HEK293 (cell line): Measurements from ENCODE around the gene CPLANE1.
A peak's percentile ranks its signal among the peaks of the same experiment; 100 is the strongest.

Experiments used
- CTCF ChIA-PET: fragments of 350-600 bp; formaldehyde crosslinking; extraction: SDS; loops from one replicate; lab custom pipeline; 2021; ENCODE audit warnings: antibody characterized with exemption; lab: Yijun Ruan, JAX
- POLR2A ChIA-PET: fragments of 300-600 bp; formaldehyde crosslinking; extraction: SDS; loops from one replicate; lab custom pipeline; 2020; ENCODE audit warnings: antibody characterized with exemption, inconsistent platforms; lab: Yijun Ruan, JAX
- H3K27ac ChIP-seq: fragments of 200-500 bp; sonication (Bioruptor generic); 2 replicates; pipeline ENCODE4 v1.5.1; 2014; ENCODE audit warnings: low read depth, low read length, control low read depth, inconsistent platforms; ENCODE audit errors: extremely low read depth
- H3K36me3 ChIP-seq, 2 experiments: fragments of 200-500 bp in 1 of 2; sonication (Bioruptor generic) in 1 of 2; 1 replicate in 1 of 2; 2 replicates in 1 of 2; pipeline ENCODE4 v1.5.1; 2014 to 2017; ENCODE audit warnings: inconsistent platforms in 2 of 2, low read length in 2 of 2; ENCODE audit not compliant: control insufficient read depth in 2 of 2, insufficient read depth in 1 of 2
- H3K4me1 ChIP-seq: fragments of 200-500 bp; sonication (Bioruptor generic); 2 replicates; pipeline ENCODE4 v1.5.1; 2014; ENCODE audit warnings: mild to moderate bottlenecking, low read length, inconsistent platforms; ENCODE audit not compliant: control insufficient read depth, insufficient read depth
- H3K4me3 ChIP-seq: 2 replicates; pipeline ENCODE4 v1.5.1; 2011; ENCODE audit warnings: low read depth, mild to moderate bottlenecking, control low read depth, low read length, moderate library complexity
- H3K9me3 ChIP-seq: fragments of 200-500 bp; sonication (Bioruptor generic); 2 replicates; pipeline ENCODE4 v1.5.1; 2014; ENCODE audit warnings: low read depth, low read length, inconsistent platforms; ENCODE audit not compliant: control insufficient read depth, insufficient read depth
- EGR2 ChIP-seq: fragments of 450-650 bp; formaldehyde crosslinking; IDR thresholded peaks from 2 replicates; pipeline ENCODE4 v1.5.1; 2016; ENCODE audit warnings: low read depth, missing biosample characterization, missing genetic modification characterization
- HOXC10 ChIP-seq: sonication (generic); formaldehyde crosslinking; IDR thresholded peaks from 2 replicates; pipeline ENCODE4 v1.8.1; 2023; ENCODE audit warnings: mild to moderate bottlenecking, missing genetic modification reagents
- IKZF3 ChIP-seq: fragments of 450-650 bp; IDR thresholded peaks from 2 replicates; pipeline ENCODE4 v1.5.0; 2018; ENCODE audit warnings: missing biosample characterization, mild to moderate bottlenecking, missing genetic modification characterization, moderate library complexity
- KLF7 ChIP-seq: fragments of 450-650 bp; formaldehyde crosslinking; IDR thresholded peaks from 2 replicates; pipeline ENCODE4 v1.5.1; 2016; ENCODE audit warnings: missing biosample characterization, missing genetic modification characterization, borderline replicate concordance
- KLF8 ChIP-seq: fragments of 450-650 bp; formaldehyde crosslinking; IDR thresholded peaks from 2 replicates; pipeline ENCODE4 v1.5.1; 2016; ENCODE audit warnings: missing biosample characterization, missing genetic modification characterization
- KLF9 ChIP-seq: fragments of 450-650 bp; formaldehyde crosslinking; IDR thresholded peaks from 2 replicates; pipeline ENCODE4 v1.5.1; 2016; ENCODE audit warnings: missing biosample characterization, missing genetic modification characterization, low read depth
- PRDM4 ChIP-seq: fragments of 450-650 bp; formaldehyde crosslinking; IDR thresholded peaks from 2 replicates; pipeline ENCODE4 v1.5.1; 2017; ENCODE audit warnings: missing biosample characterization, missing genetic modification characterization
- SCRT1 ChIP-seq: fragments of 450-650 bp; formaldehyde crosslinking; IDR thresholded peaks from 2 replicates; pipeline ENCODE4 v1.5.1; 2016; ENCODE audit warnings: missing biosample characterization, missing genetic modification characterization, borderline replicate concordance
- SCRT2 ChIP-seq: fragments of 450-650 bp; formaldehyde crosslinking; IDR thresholded peaks from 2 replicates; pipeline ENCODE4 v1.5.1; 2016; ENCODE audit warnings: missing biosample characterization, missing genetic modification characterization
- SETDB1 ChIP-seq: IDR thresholded peaks from one replicate; pipeline ENCODE4 v1.6.1; 2017; ENCODE audit warnings: mild to moderate bottlenecking, low read length, moderate library complexity, mixed read lengths; ENCODE audit not compliant: insufficient read length
- TRIM28 ChIP-seq: IDR thresholded peaks from 2 replicates; pipeline ENCODE4 v1.6.1; 2011; ENCODE audit warnings: low read length, control low read depth, borderline replicate concordance
- YY2 ChIP-seq: fragments of 450-650 bp; formaldehyde crosslinking; IDR thresholded peaks from 2 replicates; pipeline ENCODE4 v1.5.1; 2016; ENCODE audit warnings: missing biosample characterization, missing genetic modification characterization
- ZNF184 ChIP-seq: fragments of 450-650 bp; IDR thresholded peaks from 2 replicates; pipeline ENCODE4 v1.5.1; 2018; ENCODE audit warnings: missing biosample characterization, mild to moderate bottlenecking, missing genetic modification characterization
- ZNF24 ChIP-seq: fragments of 450-650 bp; formaldehyde crosslinking; IDR thresholded peaks from 2 replicates; pipeline ENCODE4 v1.5.1; 2016; ENCODE audit warnings: missing biosample characterization, missing genetic modification characterization
- ZNF280D ChIP-seq: fragments of 450-650 bp; formaldehyde crosslinking; IDR thresholded peaks from 2 replicates; pipeline ENCODE4 v1.5.1; 2016; ENCODE audit warnings: missing biosample characterization, missing genetic modification characterization
- ZNF350 ChIP-seq: fragments of 450-650 bp; formaldehyde crosslinking; IDR thresholded peaks from 2 replicates; pipeline ENCODE4 v1.5.0; 2017; ENCODE audit warnings: missing biosample characterization, mild to moderate bottlenecking, missing genetic modification characterization
- ZNF426 ChIP-seq: fragments of 450-650 bp; formaldehyde crosslinking; IDR thresholded peaks from 2 replicates; pipeline ENCODE4 v1.5.1; 2017; ENCODE audit warnings: missing biosample characterization, missing genetic modification characterization, mild to moderate bottlenecking, inconsistent platforms, moderate library complexity
- ZNF529 ChIP-seq: fragments of 450-650 bp; formaldehyde crosslinking; IDR thresholded peaks from 2 replicates; pipeline ENCODE4 v1.5.1; 2017; ENCODE audit warnings: missing genetic modification characterization, missing biosample characterization; ENCODE audit not compliant: insufficient replicate concordance
- ZNF530 ChIP-seq: fragments of 450-650 bp; formaldehyde crosslinking; IDR thresholded peaks from 2 replicates; pipeline ENCODE4 v1.5.1; 2016; ENCODE audit warnings: low read depth, missing biosample characterization, missing genetic modification characterization
- ZNF585B ChIP-seq: fragments of 450-650 bp; formaldehyde crosslinking; IDR thresholded peaks from 2 replicates; pipeline ENCODE4 v1.5.1; 2016; ENCODE audit warnings: missing biosample characterization, missing genetic modification characterization
- ZNF600 ChIP-seq: fragments of 450-650 bp; formaldehyde crosslinking; IDR thresholded peaks from 2 replicates; pipeline ENCODE4 v1.5.1; 2016; ENCODE audit warnings: missing biosample characterization, missing genetic modification characterization
- TF ChIP-seq, protein P1 (sequence below): fragments of 450-650 bp; formaldehyde crosslinking; conservative IDR thresholded peaks from 2 replicates; pipeline ENCODE4 v1.5.1; 2016; ENCODE audit warnings: low read depth, missing biosample characterization, missing genetic modification characterization
- TF ChIP-seq, protein P2 (sequence below): fragments of 450-650 bp; formaldehyde crosslinking; conservative IDR thresholded peaks from 2 replicates; pipeline ENCODE4 v1.5.1; 2016; ENCODE audit warnings: low read depth, missing biosample characterization, missing genetic modification characterization

The CPLANE1 gene

DNA sequence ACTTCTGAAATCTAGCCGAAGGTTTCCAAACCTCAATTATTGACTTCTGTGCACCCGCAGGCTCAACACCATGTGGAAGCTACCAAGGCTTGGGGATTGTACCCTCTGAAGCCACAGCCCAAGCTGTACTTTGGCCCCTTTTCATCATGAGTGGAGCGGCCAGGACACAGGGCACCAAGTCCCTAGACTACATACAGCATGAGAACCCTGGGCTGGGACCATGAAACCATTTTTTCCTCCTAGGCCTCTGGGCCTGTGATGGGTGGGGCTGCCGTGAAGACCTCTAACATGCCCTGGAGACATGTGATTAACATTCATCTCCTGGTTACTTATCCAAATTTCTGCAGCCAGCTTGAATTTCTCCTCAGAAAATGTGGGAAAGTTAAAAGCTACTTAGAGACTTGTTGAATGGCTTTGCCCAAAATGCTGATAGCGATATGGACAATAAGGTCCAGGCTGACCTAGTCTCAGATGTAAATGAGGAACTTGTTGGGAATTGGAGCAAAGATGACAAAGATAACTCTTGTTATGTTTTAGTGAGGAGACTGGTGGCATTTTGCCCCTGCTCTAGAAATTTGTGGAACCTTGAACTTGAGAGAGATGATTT, 34.1 kb upstream of the CPLANE1 start:
- ChIA-PET CTCF (no interaction called here), POLR2A (no interaction called here)
- H3K4me3 ChIP-seq = no peak overlapping the region
- H3K9me3 ChIP-seq = no peaks in the 10 kb centered on the region
- H3K4me1 ChIP-seq = no peaks in the 10 kb centered on the region
- H3K36me3 ChIP-seq = peaks cover 3 to 4% of the 10 kb centered on the region in 2 experiments; a peak in 2 of 3 replicates
- no peak overlapping the region for H3K27ac ChIP-seq
- TF ChIP-seq TRIM28 (peak; percentile 88; the same call in 1 of the 2 replicates), SCRT1 (tag by site-specific recombination) (0 out of 2 replicates have a peak, but pooled peaks have one; percentile 50), KLF8 (tag by site-specific recombination) (peak; percentile 61; the same call in 1 of the 2 replicates), ZNF529 (peak; percentile 70), ZNF280D (peak; percentile 85; the same call in 1 of the 2 replicates), ZNF600 (tag by site-specific recombination) (peak; percentile 56), SETDB1 (peak; percentile 78), ZNF24 (tag by site-specific recombination) (no peak), PRDM4 (no peak), ZNF426 (no peak), KLF9 (tag by site-specific recombination) (0 out of 2 replicates have a peak, but pooled peaks have one; percentile 28), EGR2 (tag by site-specific recombination) (no peak), ZNF530 (no peak), YY2 (tag by site-specific recombination) (no peak), SCRT2 (peak; percentile 61), KLF7 (tag by site-specific recombination) (0 out of 2 replicates have a peak, but pooled peaks have one; percentile 43), ZNF585B (peak; percentile 100), ZNF184 (tag by site-specific recombination) (peak; percentile 73; the same call in 1 of the 2 replicates), IKZF3 (tag by site-specific recombination) (no peak), HOXC10 (no peak), ZNF350 (tag by site-specific recombination) (no peak)
- TF ChIP-seq, protein P1, sequence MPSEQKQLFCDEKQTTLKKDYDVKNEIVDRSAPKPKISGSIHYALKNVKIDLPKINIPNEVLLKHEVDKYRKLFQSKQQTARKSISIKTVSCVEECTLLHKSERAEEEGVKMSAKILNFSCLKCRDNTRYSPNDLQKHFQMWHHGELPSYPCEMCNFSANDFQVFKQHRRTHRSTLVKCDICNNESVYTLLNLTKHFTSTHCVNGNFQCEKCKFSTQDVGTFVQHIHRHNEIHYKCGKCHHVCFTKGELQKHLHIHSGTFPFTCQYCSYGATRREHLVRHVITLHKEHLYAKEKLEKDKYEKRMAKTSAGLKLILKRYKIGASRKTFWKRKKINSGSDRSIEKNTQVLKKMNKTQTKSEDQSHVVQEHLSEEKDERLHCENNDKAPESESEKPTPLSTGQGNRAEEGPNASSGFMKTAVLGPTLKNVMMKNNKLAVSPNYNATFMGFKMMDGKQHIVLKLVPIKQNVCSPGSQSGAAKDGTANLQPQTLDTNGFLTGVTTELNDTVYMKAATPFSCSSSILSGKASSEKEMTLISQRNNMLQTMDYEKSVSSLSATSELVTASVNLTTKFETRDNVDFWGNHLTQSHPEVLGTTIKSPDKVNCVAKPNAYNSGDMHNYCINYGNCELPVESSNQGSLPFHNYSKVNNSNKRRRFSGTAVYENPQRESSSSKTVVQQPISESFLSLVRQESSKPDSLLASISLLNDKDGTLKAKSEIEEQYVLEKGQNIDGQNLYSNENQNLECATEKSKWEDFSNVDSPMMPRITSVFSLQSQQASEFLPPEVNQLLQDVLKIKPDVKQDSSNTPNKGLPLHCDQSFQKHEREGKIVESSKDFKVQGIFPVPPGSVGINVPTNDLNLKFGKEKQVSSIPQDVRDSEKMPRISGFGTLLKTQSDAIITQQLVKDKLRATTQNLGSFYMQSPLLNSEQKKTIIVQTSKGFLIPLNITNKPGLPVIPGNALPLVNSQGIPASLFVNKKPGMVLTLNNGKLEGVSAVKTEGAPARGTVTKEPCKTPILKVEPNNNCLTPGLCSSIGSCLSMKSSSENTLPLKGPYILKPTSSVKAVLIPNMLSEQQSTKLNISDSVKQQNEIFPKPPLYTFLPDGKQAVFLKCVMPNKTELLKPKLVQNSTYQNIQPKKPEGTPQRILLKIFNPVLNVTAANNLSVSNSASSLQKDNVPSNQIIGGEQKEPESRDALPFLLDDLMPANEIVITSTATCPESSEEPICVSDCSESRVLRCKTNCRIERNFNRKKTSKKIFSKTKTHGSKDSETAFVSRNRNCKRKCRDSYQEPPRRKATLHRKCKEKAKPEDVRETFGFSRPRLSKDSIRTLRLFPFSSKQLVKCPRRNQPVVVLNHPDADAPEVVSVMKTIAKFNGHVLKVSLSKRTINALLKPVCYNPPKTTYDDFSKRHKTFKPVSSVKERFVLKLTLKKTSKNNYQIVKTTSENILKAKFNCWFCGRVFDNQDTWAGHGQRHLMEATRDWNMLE (tag by site-specific recombination) = 0 out of 2 replicates have a peak, but pooled peaks have one; percentile 25
- TF ChIP-seq, protein P2, sequence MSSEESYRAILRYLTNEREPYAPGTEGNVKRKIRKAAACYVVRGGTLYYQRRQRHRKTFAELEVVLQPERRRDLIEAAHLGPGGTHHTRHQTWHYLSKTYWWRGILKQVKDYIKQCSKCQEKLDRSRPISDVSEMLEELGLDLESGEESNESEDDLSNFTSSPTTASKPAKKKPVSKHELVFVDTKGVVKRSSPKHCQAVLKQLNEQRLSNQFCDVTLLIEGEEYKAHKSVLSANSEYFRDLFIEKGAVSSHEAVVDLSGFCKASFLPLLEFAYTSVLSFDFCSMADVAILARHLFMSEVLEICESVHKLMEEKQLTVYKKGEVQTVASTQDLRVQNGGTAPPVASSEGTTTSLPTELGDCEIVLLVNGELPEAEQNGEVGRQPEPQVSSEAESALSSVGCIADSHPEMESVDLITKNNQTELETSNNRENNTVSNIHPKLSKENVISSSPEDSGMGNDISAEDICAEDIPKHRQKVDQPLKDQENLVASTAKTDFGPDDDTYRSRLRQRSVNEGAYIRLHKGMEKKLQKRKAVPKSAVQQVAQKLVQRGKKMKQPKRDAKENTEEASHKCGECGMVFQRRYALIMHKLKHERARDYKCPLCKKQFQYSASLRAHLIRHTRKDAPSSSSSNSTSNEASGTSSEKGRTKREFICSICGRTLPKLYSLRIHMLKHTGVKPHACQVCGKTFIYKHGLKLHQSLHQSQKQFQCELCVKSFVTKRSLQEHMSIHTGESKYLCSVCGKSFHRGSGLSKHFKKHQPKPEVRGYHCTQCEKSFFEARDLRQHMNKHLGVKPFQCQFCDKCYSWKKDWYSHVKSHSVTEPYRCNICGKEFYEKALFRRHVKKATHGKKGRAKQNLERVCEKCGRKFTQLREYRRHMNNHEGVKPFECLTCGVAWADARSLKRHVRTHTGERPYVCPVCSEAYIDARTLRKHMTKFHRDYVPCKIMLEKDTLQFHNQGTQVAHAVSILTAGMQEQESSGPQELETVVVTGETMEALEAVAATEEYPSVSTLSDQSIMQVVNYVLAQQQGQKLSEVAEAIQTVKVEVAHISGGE (tag by site-specific recombination) = no peak
